GDM1 (cell line): Measurements from ENCODE around the gene LGR6.
A peak's percentile ranks its signal among the peaks of the same experiment; 100 is the strongest.
"Not testable (repeated sequence)": the region's sequence is repeated elsewhere in the genome, so short reads cannot be mapped to it uniquely, and the experiment has no call there.

Source experiments
- DNase-seq: peaks from one replicate; lab custom pipeline; 2025; lab: John Stamatoyannopoulos, UW

Gene LGR6

DNA sequence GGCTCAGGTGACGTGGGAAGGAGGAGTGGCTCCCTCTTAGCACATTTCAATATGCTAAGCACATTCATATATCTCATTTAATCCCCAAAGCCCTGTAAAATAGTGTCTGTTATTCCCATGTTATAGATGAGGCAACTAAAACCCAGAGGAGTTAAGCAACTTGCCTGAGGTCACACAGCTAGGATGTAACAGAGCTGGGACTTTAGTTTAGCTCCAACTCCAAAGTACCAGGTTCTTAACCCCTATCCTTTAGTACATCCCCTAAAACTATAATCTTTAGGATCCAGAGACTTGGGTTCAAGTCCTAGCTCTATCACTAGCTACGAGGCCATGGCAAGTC is 48.5 kb downstream of the LGR6 start:
- no peak for DNase-seq

DNA sequence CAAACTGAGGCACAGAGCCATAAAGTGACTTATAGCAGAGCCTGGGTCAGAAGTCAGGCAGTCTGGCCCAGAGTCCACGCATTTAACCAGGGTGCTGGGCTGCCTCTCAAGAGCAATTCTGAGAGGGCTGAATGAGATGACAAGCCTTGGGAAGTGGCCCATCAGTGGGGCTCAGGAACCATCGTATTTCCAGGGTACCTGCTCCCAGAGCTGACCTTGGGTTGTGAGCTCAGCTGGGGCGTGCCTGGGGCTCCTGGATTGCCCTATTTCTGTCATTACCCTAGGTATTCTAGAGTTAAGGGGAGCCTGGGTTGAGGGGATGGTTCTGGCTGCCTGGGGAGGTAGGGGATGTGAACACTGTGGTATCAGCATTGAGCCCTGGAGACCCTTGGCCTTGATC is 49.4 kb downstream of the LGR6 start:
- no peak for DNase-seq

DNA sequence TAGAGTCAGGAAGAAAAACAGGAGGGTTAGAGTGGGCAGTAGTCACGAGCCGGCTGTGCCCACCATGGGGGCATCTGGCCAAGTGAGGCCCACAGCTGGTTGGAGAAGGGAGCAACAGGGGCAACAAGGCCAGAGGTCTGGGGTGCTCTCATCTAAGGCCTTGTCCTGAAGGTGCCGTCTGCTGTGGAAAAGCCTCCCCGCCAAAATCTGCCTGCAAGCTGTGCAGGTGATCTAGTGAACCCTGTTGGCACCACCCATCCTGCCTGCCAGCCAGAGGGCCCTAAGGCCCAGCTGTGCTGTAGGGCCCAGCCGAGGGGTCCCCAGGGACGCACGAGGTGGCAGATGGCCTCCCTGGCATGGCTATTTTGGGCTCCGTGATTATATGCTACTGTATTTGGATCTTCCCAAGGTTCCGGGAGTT is 51.3 kb downstream of the LGR6 start:
- DNase-seq: no peak

DNA sequence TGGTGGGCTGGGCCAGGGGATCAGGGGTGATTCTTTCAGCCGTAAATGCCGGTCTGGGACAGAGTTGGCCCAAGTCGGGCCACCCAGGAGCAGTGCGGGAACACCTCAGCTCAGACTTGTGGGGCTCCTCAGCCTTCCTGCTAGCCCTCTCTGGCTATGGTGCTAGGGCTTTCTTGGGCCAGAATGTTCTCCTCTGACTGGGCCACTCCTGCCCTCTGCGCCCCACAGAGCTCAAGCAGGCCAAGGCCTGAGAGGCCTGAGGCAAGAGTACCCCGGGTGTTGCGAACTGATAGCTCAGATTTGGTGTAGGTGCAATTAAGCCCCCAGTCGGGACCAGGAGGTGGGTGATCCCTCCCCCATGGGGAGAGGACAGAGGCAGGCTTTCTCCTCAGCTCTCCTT is 51.8 kb downstream of the LGR6 start:
- DNase-seq: no peak

DNA sequence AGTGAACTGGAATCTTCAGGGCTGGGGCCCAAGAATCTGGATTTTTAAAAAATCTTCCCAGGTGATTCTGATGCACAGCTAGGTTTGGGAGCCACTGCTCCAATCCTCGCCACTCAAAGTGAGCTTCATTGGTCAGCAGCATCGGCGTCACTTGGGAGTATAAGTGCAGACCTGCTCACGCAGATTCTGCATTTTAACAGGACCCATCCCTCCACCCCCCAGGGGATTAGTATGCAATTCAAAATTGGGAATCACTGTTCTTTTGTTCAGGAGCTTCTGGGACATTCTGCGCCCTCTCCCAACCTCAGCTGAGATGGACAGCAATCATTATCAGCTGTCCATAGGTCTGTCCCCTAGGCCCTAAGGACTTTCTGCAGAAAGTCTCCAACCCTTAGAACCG is 53.5 kb downstream of the LGR6 start:
- DNase-seq: no peak

DNA sequence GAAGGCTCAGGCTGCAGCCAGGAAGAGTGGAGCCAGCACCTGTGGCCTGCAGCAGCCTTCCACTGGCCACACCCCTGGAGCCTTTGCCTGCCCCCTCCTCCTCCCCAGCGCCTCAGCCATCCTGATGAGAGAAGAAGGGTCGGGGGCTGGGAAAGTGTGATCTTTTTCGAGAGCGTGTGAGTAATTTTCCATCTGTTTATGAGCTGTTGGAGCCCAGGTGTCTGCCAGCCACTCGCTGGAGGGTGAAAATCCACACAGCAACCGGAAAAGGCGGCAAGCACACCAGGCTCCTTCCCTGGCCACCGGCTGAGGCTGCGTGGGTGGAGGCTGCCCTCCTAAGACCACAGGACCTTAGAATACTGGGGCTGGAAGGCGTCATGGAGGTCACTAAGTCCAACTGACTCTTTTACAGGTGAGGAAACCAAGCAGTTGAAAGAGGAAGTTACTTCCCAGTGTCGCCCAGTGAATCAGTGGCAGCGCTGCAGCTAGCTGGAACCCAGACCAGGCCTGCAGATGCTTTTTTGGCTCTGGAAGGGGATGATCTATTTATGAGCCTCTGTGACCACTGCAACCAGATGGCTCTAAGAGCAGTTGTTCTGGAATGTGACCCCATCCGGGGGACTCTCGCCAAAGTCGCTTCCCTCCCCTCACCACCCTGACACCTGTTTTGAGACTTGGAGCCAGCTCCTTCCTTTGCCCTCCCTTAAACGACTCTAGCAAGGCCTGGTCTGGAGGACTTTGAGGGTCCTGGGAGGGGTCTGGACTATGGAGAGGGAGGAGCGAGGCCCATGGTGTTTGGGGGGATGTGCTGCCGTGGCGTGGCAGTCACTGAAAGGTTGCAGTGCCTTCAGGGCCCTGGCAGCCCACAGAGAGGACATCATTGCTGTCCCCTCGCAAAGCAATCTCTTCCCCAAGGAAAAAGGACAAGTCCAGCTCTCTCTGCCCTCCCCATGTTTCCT is 54.5 kb downstream of the LGR6 start:
- no peak for DNase-seq

DNA sequence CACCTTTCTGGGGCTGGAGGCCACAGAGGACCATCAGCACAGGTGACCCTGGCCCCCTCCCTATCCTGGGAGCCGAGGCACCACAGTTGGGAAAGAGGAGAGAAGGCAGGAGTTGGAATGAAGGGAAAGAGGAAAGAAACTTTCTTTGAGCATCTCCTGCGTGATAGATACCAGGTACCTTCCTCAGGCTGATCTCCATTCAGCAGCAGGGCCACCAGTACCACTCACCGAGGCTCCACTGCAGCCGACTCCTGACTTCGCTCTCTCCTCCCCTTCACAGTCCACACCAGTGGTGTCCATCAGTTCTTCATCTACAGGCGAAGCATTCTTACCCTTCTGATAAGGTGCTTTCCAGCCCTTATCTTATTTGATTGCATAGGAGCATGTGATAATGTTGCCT is 55.3 kb downstream of the LGR6 start:
- no peak for DNase-seq

DNA sequence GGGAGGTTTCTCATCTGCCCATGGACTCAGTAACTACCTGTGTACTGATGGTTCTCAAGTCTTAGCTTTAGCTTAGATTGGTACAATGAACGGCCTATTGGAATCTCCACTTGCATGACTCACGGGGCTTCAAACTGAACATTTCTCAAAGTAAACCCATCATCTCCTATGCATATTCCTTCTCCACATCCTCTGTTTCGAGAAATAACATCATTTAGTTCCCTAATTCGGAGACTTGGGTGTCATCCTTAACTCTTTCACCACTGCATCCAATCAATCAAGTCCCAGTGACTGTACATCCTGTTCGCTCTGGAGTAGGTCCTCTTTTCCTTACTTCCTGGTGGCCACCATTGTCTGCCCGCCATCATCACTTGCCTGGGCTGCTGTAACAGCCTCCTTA is 55.8 kb downstream of the LGR6 start:
- DNase-seq: no peak

DNA sequence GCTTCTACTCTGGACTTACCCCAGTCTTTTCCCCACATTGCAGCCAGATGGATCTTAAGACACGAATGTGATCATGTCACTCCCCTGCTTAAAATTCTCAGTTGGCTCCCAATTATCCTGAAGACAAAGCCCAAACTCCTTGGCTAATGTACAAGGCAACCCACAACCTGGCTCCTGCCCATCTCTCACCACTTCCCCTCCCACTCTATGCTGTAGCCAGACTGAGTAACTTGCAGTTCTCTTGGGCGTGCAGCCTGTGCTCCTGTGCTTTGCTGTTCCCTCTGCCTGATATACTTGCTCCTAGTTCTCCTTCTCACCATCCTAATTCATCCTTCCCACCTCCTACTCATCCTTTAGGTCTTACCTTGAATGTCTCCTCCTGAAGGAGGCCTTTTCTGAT is 56.2 kb downstream of the LGR6 start:
- peak; percentile 18 for DNase-seq

DNA sequence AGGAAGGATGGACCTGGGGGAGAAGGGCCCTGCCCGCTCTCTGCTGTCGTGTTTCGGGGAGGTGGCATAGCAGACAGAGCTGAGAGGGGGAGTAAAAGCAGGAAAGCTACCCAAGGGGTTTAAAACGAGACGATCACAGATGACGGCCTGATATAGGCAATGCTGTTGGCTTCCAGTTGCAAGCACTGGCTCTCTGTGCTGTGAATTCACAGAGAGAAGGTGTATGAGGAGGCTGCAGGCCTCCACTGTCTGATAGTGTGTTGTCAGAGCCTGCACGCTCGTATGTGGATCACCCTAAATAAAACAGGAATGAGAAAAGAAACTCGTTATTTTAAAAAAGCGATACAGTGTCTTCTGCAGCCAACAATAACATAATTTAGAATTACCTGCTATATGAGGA is 57.4 kb downstream of the LGR6 start:
- DNase-seq: no peak

DNA sequence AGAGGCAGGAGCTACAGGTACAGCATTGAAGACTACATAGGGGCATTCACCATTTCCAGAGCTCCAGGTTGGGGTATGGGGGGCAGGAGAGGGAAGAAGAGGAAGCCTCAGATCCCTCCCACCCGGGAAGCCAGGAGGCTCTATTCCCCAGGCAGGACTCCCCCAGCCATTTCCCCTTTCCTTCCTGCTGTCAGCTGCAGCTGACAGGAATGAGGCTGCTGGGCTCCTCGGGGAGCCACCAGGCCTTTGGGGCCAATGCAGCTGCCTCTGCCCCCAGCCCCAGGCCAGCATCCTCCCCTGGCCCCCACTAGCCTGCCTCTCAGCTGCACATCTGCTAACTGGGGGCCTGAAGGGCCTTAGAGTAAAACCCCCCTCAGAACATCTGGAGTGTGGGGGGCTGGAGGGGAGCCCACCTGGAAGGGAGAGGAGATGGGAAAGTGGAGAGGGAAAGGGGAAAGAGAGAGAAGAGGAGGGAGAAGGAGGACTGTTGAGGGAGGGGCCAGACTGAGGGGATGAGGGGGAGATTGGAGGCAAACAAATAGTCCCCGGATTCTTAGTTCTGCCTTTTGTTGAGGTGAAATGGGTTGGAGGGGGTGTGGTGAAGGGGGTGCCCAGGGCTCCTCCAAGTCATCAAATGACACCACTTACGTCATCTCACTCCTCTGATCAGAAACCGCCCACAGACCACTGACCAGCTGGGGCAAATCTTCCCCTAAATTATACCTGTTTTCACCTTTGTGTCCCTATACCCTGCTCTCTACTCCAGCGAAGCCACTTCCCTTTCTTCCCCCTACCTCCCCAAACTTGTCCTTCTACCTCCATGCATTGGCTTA is 58.0 kb downstream of the LGR6 start:
- DNase-seq: no peak

DNA sequence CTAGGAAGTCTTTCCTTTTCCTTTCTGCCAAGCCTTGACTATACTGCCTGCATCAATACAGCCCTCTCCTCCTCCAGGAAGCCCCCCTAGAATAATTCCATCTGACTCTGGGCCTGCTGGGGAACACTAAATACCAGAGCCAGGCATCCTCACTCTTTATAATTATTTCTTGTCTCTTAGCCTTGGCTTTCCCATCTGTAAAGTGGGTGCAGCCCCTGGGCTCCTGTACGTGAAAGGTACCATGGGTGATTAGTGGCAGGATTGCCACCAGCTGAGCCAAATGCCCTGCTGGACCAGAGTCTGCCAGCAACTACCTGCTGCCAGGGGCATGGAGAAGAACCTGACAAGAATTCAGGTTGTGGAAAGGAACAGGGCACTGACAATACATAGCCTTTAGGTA is 58.7 kb downstream of the LGR6 start:
- no peak for DNase-seq

DNA sequence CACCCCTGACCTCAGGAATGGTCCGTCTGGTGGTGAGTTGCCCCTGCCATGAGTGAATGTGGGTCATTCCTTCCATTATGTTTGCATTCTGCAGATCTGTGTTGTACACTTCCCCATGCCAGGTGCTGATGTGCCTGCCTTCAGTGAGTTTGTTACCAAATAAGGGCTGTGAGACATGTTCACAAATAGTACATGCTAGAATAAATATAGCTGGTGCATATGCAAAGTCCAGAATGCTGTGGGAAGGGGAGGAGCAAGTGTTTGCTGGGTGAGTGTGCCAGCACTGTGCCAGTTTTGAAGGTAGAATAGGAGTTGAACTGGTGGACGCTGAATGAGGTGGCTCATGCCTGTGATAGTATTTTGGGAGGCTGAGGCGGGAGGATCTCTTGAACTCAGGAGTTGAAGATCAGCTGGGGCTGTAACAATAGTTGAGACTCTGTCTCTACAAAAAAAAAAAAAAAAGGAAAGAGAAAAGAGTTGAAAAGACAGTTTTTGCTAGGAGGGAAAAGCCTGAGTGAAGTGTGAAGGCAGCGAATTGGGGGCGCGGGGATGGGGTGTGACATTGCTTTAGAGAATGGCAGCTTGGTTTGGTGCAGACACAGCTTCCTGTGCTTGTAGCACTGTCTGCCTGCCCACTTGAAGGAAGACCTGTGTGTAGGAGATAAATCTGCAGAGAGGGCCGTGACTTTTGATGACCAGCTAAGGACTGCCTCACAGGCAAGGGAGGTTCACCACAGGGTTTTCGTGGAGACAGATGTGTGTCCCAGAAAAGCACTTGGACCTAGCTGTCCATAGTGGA is 61.1 kb downstream of the LGR6 start:
- no peak for DNase-seq

DNA sequence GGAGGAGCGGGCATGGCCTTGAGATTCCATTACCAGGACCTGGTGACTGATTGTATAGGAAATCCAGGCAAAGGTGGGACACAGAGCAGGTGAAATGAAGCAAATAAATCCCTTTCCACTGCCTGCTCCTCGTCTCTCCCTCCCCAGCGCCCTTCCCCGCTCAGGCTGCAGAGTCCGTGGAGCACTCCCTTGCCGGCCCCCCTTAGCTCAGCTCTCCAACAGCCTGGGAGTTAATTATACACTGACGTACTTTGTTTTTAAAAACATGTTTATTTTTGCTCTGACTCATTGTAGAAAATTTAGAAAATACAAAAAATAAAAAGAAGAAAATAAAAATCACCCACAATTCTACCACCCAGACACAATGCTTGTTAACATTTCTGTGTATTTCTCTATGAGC is 61.7 kb downstream of the LGR6 start:
- DNase-seq: no peak

DNA sequence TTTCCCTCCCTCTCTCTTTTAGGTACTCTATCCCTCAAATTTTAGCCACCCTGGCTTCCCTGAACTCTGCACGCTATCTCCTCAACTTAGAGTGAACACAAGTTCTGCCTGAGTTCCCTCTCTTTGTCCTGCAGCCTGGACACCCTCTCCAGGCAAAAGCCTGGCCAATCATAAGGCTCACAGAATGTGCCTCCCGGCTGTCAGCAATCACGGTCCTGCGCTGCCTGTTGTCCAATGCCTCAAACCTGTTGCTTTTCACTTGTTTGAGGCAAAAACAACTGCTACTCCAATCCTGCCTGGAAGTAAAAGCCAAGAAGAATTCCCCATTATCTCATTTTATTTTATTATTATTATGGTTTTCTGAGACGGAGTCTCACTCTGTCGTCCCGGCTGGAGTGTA is 66.1 kb downstream of the LGR6 start:
- no peak for DNase-seq

DNA sequence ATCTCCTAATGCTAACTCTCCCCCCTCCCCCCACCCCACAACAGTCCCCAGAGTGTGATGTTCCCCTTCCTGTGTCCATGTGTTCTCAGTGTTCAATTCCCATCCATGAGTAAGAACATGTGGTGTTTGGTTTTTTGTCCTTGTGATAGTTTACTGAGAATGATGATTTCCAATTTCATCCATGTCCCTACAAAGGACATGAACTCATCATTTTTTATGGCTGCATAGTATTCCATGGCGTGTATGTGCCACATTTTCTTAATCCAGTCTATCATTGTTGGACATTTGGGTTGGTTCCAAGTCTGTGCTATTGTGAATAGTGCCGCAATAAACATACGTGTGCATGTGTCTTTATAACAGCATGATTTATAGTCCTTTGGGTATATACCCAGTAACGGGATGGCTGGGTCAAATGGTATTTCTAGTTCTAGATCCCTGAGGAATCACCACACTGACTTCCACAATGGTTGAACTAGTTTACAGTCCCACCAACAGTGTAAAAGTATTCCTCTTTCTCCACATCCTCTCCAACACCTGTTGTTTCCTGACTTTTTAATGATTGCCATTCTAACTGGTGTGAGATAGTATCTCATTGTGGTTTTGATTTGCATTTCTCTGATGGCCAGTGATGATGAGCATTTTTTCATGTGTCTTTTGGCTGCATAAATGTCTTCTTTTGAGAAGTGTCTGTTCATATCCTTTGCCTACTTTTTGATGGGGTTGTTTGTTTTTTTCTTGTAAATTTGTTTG is 67.8 kb downstream of the LGR6 start:
- DNase-seq: not testable (repeated sequence)

DNA sequence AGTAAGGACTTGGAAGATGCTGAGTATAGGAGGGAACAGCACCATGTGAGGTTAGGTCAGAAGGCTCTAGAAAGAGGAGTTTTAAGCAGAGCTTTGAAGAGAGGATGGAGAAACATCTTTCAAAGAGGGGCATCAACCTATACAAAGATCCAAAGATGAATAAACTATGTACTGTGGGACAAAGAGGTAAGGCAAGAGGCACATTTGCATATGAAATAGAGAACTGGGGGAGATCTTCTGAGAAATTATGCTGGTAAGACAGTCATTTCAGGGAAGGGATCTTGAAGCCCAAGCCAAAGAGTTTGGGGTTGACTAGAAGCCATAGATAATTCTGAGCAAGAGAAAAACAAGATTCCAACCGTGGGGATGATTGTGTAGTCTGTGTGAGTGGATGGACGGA is 70.0 kb downstream of the LGR6 start:
- DNase-seq: no peak

DNA sequence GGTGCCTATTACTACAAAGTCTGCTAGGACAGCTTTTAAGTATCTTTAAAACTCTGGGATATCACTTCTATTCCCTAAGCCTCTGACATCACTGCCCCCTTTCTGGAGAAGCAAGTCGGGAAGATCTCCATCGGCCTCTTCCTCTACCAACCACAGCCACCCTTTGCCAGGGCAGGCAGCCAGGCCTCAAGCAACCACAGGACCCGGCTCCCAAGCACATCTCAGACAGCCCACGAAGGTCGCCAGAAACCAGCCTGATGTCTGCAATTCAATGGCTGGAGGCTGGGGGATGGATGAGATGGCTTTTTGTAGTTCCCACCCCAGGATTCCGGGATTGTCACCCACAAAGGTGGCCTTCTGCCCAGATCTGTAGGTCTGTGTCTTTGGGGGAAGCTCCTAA is 70.7 kb downstream of the LGR6 start:
- no peak for DNase-seq

DNA sequence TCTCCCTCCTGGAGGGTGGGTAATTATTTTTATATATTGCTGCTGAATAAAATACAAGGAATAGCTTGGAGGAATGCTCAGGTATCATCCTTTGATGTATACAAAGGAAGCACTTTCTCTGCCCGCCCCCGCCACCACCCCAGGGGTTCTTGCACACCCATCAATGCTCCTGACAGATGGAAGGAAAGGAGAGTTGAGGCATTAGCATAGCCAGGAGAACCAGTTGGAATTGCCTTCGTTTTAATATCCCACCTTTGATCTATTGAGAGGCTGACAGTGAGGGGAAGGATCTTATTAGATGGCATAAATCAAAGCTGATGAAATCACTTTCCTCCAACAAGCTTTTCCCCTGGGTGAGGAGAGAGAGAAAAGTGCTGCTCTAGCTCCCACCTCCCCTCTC is 71.1 kb downstream of the LGR6 start:
- DNase-seq: no peak

DNA sequence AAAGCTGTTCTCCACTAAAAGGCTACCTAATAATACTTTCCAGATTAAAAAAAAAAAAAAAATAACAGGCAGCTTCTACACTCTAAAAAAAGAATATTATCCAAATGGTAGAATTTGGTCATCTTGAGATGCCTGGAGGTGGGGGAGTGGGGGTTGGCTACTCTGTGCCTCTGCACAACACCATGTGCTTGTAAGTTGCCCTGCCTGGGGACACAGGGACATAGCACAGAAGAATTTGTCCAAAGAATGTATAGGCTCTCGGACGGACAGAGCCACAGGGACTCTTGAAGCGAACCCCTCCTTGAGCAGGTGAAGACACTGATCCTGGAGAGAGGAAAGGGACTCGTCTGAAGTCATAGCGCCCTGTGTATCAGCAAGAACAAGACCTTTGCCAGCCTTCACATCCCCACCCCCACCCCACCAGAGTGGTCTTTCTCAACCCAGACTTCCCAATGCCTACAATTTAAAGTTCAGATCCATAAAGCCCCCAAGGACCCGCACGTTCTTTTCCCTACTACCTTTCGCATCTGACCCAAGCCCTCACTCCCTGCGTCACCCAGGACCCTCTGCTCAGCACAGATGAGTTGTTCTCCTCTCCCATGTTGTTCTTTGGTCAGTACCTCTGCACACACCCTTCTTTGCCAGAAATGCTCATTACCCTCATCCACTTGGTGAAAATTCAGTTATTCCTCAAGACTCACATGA is 72.6 kb downstream of the LGR6 start:
- no peak for DNase-seq

DNA sequence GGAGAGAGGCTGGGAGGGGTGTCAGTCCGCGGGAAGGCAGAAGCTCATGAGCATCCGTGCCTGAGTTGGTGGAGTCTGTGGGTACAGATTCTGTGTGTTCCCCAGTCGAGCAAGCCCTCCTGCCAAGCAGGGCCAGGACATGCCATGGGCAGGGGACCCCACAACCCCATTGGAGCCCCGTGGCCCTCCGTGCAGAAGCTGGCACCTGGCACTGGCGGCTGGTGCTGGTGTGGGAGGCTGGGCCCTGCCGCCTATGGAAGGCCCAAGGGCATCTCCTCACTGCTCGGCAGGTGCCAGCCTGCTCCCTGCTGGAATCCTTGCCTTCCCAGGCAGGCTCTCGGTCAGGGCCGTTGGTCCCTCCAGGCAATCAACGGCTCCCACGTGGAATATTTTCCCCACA is 74.4 kb downstream of the LGR6 start:
- DNase-seq: no peak
